ENCODE measurements around the gene ERAL1. TPM values are rescaled to one million over a fixed set of nuclear protein-coding genes. Genes with fewer than 3 reads are reported as not detected.
A peak's percentile ranks its signal among the peaks of the same experiment; 100 is the strongest.
"Not testable (repeated sequence)": the region's sequence is repeated elsewhere in the genome, so short reads cannot be mapped to it uniquely, and the experiment has no call there.

The ERAL1 gene
- total RNA-seq, 2 donors from 2014 or later = 38.2 to 60.2 TPM

GRCh38 chr17:28879886-28880571 is 25.2 kb downstream of the ERAL1 start:
- Mint-ChIP-seq H3K4me3 (no peak overlapping the region), H3K27ac (no peak overlapping the region), H3K27me3 (no peaks in the 10 kb centered on the region), H3K36me3 (ENCODE audit: low read depth) (peaks cover 66% of the 10 kb centered on the region), H3K4me1 (peaks cover 23% of the 10 kb centered on the region), H3K9me3 (no peaks in the 10 kb centered on the region)
- no peak for ATAC-seq (replicated peaks)

DNA sequence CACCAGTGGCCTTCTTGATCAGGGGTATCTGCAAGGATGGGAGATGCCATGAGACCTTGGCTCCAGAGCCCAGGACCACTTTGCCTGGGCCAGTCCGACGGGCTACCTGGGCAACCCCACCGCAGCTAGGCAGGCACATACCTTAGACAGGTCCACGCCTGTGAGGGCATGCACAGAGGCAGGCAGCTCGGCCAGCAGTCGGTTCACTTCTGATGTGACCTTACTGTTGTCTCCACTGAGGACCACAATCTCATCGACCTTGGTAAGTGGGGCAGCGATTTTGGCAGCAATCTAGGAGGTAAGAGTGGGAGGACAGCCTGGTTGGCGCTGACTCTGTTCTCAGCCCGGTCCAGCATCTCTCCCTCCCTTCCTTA is 25.7 kb downstream of the ERAL1 start:
- Mint-ChIP-seq H3K9me3 (no peaks in the 10 kb centered on the region), H3K27me3 (no peaks in the 10 kb centered on the region), H3K4me1 (peaks cover 21% of the 10 kb centered on the region), H3K27ac (no peak overlapping the region), H3K36me3 (ENCODE audit: low read depth) (peaks cover 71% of the 10 kb centered on the region), H3K4me3 (no peak overlapping the region)
- no peak for ATAC-seq (replicated peaks)

- no peak overlapping the region for H3K4me3 Mint-ChIP-seq
- no peaks in the 10 kb centered on the region for H3K9me3 Mint-ChIP-seq
- peaks cover 72% of the 10 kb centered on the region for H3K36me3 Mint-ChIP-seq (ENCODE audit: low read depth)
- H3K4me1 Mint-ChIP-seq = peaks cover 10% of the 10 kb centered on the region
- ATAC-seq (replicated peaks) = no peak
- H3K27ac Mint-ChIP-seq = peak overlapping the region; percentile 41
- H3K27me3 Mint-ChIP-seq = no peaks in the 10 kb centered on the region
Observed at GRCh38 chr17:28881533-28882056, 26.8 kb downstream of the ERAL1 start.

GRCh38 chr17:28882154-28882895 is 27.5 kb downstream of the ERAL1 start:
- no peak for ATAC-seq (replicated peaks)
- no peaks in the 10 kb centered on the region for H3K27me3 Mint-ChIP-seq
- H3K36me3 Mint-ChIP-seq (ENCODE audit: low read depth) = peaks cover 72% of the 10 kb centered on the region
- no peak overlapping the region for H3K4me3 Mint-ChIP-seq
- peak overlapping the region; percentile 41 for H3K27ac Mint-ChIP-seq
- no peaks in the 10 kb centered on the region for H3K9me3 Mint-ChIP-seq
- peaks cover 13% of the 10 kb centered on the region for H3K4me1 Mint-ChIP-seq

DNA sequence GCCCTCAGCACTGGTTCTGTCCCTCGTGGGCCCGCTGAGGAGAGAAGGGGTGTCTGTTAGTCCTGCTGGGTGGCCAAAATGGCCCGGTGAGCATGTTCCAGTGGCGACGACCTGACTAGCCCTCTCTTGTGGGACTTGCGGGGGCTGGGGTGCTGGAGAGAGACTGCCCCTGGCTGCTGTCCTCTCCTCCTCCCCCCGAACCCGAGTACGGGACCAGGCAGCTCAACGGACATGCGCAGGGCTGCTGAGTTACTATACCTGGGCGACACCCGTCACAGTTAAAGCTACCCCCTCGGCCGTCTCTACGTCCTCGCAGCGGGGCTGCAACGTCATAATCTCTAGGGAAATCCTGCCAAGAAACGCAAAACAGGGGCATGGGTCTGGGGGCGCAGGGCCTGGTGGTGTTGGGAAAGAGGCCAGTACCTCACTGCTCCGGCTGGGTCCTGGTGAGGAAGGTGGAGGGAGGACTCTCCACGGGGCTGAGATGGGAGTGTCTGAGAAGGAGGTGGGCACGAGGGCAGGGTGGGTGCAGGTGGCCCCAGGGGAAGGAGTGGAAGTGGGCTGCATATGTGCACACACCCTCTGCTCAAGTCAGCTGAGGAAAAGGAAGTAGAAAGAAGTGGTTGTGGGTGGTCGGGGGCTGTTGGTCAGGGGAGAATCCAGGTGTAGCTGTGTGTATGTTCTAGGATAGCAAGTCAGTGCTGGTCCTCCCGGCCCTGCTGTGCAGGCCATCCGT is 29.3 kb downstream of the ERAL1 start:
- Mint-ChIP-seq H3K4me3 (no peak overlapping the region), H3K4me1 (peaks cover 5% of the 10 kb centered on the region), H3K9me3 (no peaks in the 10 kb centered on the region), H3K36me3 (ENCODE audit: low read depth) (peaks cover 59% of the 10 kb centered on the region), H3K27ac (no peak overlapping the region), H3K27me3 (no peaks in the 10 kb centered on the region)
- ATAC-seq (replicated peaks) = no peak

DNA sequence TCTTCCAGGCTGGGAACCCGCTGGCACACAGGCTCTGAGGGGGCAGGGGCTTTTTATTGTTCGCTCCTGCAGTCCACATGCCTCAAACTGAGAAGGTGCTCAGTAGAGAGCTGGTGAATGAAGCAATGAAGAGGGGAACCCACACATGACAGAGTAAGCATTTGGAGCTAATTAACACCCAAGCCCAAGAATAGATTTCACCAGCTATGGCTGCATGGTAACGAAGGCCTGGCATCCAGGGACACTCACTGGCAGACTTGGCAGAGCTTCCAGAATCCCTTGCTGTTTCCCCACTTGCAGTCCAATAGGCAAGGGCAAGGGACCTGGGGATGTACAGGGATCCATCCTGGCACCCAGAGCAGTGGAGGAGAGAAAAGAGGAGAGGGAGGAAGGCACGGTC is 30.5 kb downstream of the ERAL1 start:
- H3K4me3 Mint-ChIP-seq = no peak overlapping the region
- ATAC-seq (replicated peaks) = no peak
- H3K27ac Mint-ChIP-seq = peak overlapping the region; percentile 52
- H3K9me3 Mint-ChIP-seq = no peaks in the 10 kb centered on the region
- no peaks in the 10 kb centered on the region for H3K27me3 Mint-ChIP-seq
- H3K4me1 Mint-ChIP-seq = peaks cover 5% of the 10 kb centered on the region
- H3K36me3 Mint-ChIP-seq (ENCODE audit: low read depth) = peaks cover 48% of the 10 kb centered on the region

- H3K9me3 Mint-ChIP-seq = no peaks in the 10 kb centered on the region
- peak overlapping the region; percentile 51 for H3K27ac Mint-ChIP-seq
- no peak overlapping the region for H3K4me3 Mint-ChIP-seq
- peaks cover 6% of the 10 kb centered on the region for H3K4me1 Mint-ChIP-seq
- no peak for ATAC-seq (replicated peaks)
- no peaks in the 10 kb centered on the region for H3K27me3 Mint-ChIP-seq
- peaks cover 48% of the 10 kb centered on the region for H3K36me3 Mint-ChIP-seq (ENCODE audit: low read depth)
Observed at GRCh38 chr17:28885951-28886350, 31.1 kb downstream of the ERAL1 start.

GRCh38 chr17:28887871-28888471 is 33.2 kb downstream of the ERAL1 start:
- H3K4me3 Mint-ChIP-seq = no peak overlapping the region
- ATAC-seq (replicated peaks) = no peak
- no peak overlapping the region for H3K27ac Mint-ChIP-seq
- peaks cover 18% of the 10 kb centered on the region for H3K4me1 Mint-ChIP-seq
- no peaks in the 10 kb centered on the region for H3K27me3 Mint-ChIP-seq
- peaks cover 43% of the 10 kb centered on the region for H3K36me3 Mint-ChIP-seq (ENCODE audit: low read depth)
- H3K9me3 Mint-ChIP-seq = no peaks in the 10 kb centered on the region

DNA sequence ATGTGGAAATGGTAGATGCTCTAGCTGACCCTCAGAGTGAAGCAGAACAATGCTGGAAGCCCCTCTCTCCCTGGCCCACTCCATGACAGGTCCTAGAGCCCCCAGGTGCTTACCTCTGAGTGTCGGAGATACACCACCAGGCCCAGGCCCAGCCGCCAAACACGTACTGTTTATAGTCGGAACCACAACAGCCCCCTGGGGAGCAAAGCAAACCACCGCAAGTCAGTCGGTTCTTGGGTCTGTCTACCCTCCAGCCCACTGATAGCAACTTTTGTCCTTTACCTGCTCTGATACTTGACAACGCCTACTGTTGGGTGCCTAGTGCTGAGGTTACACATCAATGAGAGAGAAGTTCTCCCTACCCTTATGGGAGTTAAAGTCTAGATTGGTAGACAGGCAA is 34.0 kb downstream of the ERAL1 start:
- H3K36me3 Mint-ChIP-seq (ENCODE audit: low read depth) = peaks cover 47% of the 10 kb centered on the region
- H3K4me3 Mint-ChIP-seq = no peak overlapping the region
- peak overlapping the region; percentile 61 for H3K27ac Mint-ChIP-seq

DNA sequence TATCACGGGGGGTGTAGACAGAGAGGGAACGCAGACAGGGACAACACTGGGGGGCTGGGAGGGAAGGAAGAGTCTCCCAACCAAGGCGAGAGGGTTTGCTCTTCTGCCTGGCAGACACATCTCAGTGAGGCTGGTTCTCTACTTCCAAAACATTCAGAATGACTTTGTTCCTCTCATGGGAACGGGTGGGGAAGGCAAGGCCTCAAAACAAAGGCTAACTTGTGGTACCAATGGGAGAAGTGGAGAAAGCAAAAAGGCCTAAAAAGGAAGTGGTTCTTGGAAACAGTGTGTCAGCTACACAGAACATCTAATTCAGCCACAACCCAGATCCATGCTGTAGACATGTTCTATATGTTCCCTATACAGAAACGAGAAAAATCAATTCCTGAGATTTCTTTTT is 35.2 kb downstream of the ERAL1 start:
- H3K9me3 Mint-ChIP-seq = no peaks in the 10 kb centered on the region
- ATAC-seq (replicated peaks) = peak; percentile 30
- peak overlapping the region; percentile 74 for H3K27ac Mint-ChIP-seq
- peaks cover 29% of the 10 kb centered on the region for H3K4me1 Mint-ChIP-seq
- no peaks in the 10 kb centered on the region for H3K27me3 Mint-ChIP-seq
- no peak overlapping the region for H3K4me3 Mint-ChIP-seq
- peaks cover 38% of the 10 kb centered on the region for H3K36me3 Mint-ChIP-seq (ENCODE audit: low read depth)

More for the DNA sequence above, 34.0 kb downstream of the ERAL1 start:
- Mint-ChIP-seq H3K27me3 (no peaks in the 10 kb centered on the region), H3K4me1 (peaks cover 27% of the 10 kb centered on the region), H3K9me3 (no peaks in the 10 kb centered on the region)
- ATAC-seq (replicated peaks) = no peak

GRCh38 chr17:28891201-28891600 is 36.4 kb downstream of the ERAL1 start:
- peak overlapping the region; percentile 66 for H3K4me3 Mint-ChIP-seq
- ATAC-seq (replicated peaks) = no peak
- H3K36me3 Mint-ChIP-seq (ENCODE audit: low read depth) = peaks cover 41% of the 10 kb centered on the region
- no peaks in the 10 kb centered on the region for H3K27me3 Mint-ChIP-seq
- H3K27ac Mint-ChIP-seq = peak overlapping the region; percentile 100
- H3K9me3 Mint-ChIP-seq = no peaks in the 10 kb centered on the region
- peaks cover 37% of the 10 kb centered on the region for H3K4me1 Mint-ChIP-seq

GRCh38 chr17:28892024-28892423 is 37.2 kb downstream of the ERAL1 start:
- Mint-ChIP-seq H3K27ac (peak overlapping the region; percentile 100), H3K4me3 (peak overlapping the region; percentile 66), H3K4me1 (peaks cover 36% of the 10 kb centered on the region), H3K9me3 (no peaks in the 10 kb centered on the region), H3K27me3 (no peaks in the 10 kb centered on the region), H3K36me3 (ENCODE audit: low read depth) (peaks cover 50% of the 10 kb centered on the region)
- ATAC-seq (replicated peaks) = no peak

DNA sequence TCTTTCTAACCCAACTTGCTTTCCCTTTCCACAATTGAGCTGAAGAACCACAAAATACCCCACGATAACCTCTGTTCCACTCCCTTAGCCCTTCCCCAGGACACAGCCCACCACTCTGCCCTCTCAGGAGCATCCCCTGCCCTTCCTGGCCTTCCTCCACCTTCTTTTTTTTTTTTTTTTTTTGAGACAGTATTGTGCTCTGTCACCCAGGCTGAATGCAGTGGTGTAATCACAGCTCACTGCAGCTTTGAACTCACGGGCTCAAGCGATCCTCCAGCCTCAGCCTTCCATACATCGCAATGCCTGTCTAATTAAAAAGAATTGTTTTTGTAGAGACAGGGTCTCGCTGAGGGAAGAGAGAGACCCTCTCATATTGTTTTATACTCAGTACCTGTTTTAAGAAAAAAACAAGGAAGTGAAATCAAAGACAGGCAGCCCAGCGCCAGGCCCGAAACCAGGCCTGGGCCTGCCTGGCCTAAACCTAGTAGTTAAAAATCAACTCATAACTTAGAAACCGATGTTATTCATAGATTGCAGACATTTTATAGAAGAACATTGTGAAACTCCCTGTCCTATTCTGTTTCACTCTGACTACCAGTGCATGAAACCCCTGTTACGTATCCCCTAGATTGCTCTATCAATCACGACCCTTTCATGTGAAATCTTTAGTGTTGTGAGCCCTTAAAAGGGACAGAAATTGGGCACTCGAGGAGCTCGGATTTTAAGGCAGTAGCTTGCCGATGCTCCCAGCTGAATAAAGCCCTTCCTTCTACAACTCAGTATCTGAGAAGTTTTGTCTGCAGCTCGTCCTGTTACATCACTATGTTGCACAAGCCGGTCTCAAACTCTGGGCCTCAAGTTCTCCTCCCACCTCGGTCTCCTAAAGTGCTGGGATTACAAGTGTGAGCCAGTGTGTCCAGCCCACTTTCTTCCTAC is 38.7 kb downstream of the ERAL1 start:
- not testable (repeated sequence) for H3K27me3 Mint-ChIP-seq
- H3K36me3 Mint-ChIP-seq (ENCODE audit: low read depth) = peaks cover 65% of the 10 kb centered on the region

More for the DNA sequence above, 38.7 kb downstream of the ERAL1 start:
- peaks cover 37% of the 10 kb centered on the region for H3K4me1 Mint-ChIP-seq
- peak; percentile 34 for ATAC-seq (replicated peaks)
- H3K27ac Mint-ChIP-seq = peak overlapping the region; percentile 100
- not testable (repeated sequence) for H3K9me3 Mint-ChIP-seq
- peak overlapping the region; percentile 96 for H3K4me3 Mint-ChIP-seq

Measured in activated T-helper 17 cell treated with anti-CD3 and anti-CD28 coated beads, Interleukin-2, amount 50 U/mL, for 72 hours (primary cell).